ENCODE results near the gene BNIP3. TPM values are rescaled to one million over a fixed set of nuclear protein-coding genes. Genes with fewer than 3 reads are reported as not detected.

The BNIP3 gene
- total RNA-seq, 4 donors from 2014 or later = 53.5 to 102 (median 68.3) TPM

- H3K27me3 ChIP-seq = peaks cover 33% of the 10 kb centered on the region
- no peak overlapping the region for H3K4me3 ChIP-seq
- ATAC-seq = no peak
- no peaks in the 10 kb centered on the region for H3K36me3 ChIP-seq
- peaks cover 0 to 5% (median 0%) of the 10 kb centered on the region in 3 donors for H3K9me3 ChIP-seq
- H3K4me1 ChIP-seq = peaks cover 0 to 4% (median 2%) of the 10 kb centered on the region in 3 donors
- 64 to 85% methylated on average over 4 of the region's 12 CpGs for whole genome bisulfite sequencing, 2 donors (ENCODE audit: low coverage in 1 of 2)
- no peak overlapping the region for H3K27ac ChIP-seq
- TF ChIP-seq POLR2A (IDR thresholded peaks at IDR 0.05) (no peak), EP300 (IDR thresholded peaks at IDR 0.05) (no peak), CTCF (IDR thresholded peaks at IDR 0.05) (no peak), POLR2AphosphoS5 (IDR thresholded peaks at IDR 0.05) (no peak)
Observed at GRCh38 chr10:132003282-132003924, 21.7 kb upstream of the BNIP3 start.

- H3K36me3 ChIP-seq = no peaks in the 10 kb centered on the region
- TF ChIP-seq POLR2AphosphoS5 (IDR thresholded peaks at IDR 0.05) (no peak), CTCF (IDR thresholded peaks at IDR 0.05) (no peak), EP300 (IDR thresholded peaks at IDR 0.05) (no peak), POLR2A (IDR thresholded peaks at IDR 0.05) (no peak)
- H3K4me3 ChIP-seq = peak overlapping the region in 1 of 2 donors; percentile 22
- H3K4me1 ChIP-seq = peaks cover 0 to 18% (median 13%) of the 10 kb centered on the region in 3 donors
- H3K27me3 ChIP-seq = peaks cover 33% of the 10 kb centered on the region
- WGBS, 2 donors (ENCODE audit: low coverage in 1 of 2) = 84 to 100% methylated on average over 1 to 3 of the region's 4 CpGs
- no peak for ATAC-seq
- H3K27ac ChIP-seq = no peak overlapping the region
- H3K9me3 ChIP-seq = peaks cover 0 to 5% (median 0%) of the 10 kb centered on the region in 3 donors
Observed at GRCh38 chr10:132002004-132002403, 20.3 kb upstream of the BNIP3 start.

GRCh38 chr10:132001238-132001972, 19.7 kb upstream of the BNIP3 start:
- peaks cover 0 to 5% (median 0%) of the 10 kb centered on the region in 3 donors for H3K9me3 ChIP-seq
- H3K4me1 ChIP-seq = peaks cover 0 to 24% (median 14%) of the 10 kb centered on the region in 3 donors
- H3K4me3 ChIP-seq = peak overlapping the region in 1 of 2 donors; percentile 22
- 54 to 61% methylated on average over 5 to 7 of the region's 15 CpGs for WGBS, 2 donors (ENCODE audit: low coverage in 1 of 2)
- TF ChIP-seq POLR2A (IDR thresholded peaks at IDR 0.05) (no peak), POLR2AphosphoS5 (IDR thresholded peaks at IDR 0.05) (no peak), EP300 (IDR thresholded peaks at IDR 0.05) (no peak), CTCF (IDR thresholded peaks at IDR 0.05) (no peak)
- peaks cover 27% of the 10 kb centered on the region for H3K27me3 ChIP-seq
- no peaks in the 10 kb centered on the region for H3K36me3 ChIP-seq
- peak overlapping the region in 1 of 4 donors; percentile 12 for H3K27ac ChIP-seq
- no peak for ATAC-seq

DNA sequence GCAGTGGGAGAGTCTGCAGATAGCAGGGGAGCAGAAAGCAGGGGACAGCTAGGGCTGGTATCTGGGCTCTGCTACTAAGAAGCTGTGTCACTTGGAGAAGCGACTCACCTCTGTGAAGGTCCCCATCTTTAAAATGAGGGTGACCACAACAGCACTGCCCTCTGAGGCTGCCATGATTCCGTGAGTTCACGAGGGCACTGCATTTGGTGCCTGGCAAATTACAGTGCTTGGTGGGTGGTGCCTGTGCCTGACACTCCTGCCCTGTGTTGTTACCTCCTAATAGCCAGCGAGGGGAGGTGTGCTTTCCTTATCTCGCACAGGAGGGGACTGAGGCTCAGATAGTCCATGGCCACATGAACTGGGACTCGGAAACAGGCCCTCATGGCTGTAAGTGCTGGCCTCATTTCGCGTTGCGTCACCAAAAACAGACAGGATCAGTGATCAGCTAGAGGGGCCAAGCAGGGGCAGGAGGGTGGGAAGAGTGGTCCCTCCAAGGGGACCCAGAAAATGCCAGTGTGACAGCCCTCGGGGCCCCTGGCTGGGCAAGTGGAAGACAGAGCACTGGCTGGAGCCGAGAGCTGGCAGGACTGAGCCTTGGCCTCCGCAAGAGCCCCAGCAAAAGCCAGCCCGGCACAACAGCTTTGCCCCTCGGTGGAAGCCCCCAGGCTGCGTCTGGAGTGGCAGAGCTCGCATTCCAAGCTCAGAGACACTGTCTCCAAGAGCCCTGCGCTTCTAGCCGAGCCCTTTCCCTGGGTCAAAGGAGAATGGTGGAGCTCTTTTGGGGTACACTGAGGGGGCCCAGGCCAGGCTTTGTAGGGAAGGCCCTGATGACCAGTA, 17.3 kb upstream of the BNIP3 start:
- no peaks in the 10 kb centered on the region for H3K9me3 ChIP-seq
- H3K27ac ChIP-seq = peak overlapping the region in 3 of 4 donors; percentile 62 to 81 (median 75)
- H3K27me3 ChIP-seq = peaks cover 11% of the 10 kb centered on the region
- H3K4me3 ChIP-seq = no peak overlapping the region
- no peak for ATAC-seq
- no CpG with 5 or more reads among the region's 18 CpGs for WGBS, 2 donors (ENCODE audit: low coverage in 1 of 2)
- peaks cover 0 to 24% (median 14%) of the 10 kb centered on the region in 3 donors for H3K4me1 ChIP-seq
- no peaks in the 10 kb centered on the region for H3K36me3 ChIP-seq
- TF ChIP-seq POLR2A (IDR thresholded peaks at IDR 0.05) (no peak), EP300 (IDR thresholded peaks at IDR 0.05) (no peak), POLR2AphosphoS5 (IDR thresholded peaks at IDR 0.05) (no peak), CTCF (IDR thresholded peaks at IDR 0.05) (no peak)
